Measurements from ENCODE around the gene ST8SIA1. TPM values are rescaled to one million over a fixed set of nuclear protein-coding genes. Genes with fewer than 3 reads are reported as not detected.

The ST8SIA1 gene
- total RNA-seq, 6 experiments from 2014 or later, result 0.16 to 0.37 (median 0.35) TPM; not detected in 3

DNA sequence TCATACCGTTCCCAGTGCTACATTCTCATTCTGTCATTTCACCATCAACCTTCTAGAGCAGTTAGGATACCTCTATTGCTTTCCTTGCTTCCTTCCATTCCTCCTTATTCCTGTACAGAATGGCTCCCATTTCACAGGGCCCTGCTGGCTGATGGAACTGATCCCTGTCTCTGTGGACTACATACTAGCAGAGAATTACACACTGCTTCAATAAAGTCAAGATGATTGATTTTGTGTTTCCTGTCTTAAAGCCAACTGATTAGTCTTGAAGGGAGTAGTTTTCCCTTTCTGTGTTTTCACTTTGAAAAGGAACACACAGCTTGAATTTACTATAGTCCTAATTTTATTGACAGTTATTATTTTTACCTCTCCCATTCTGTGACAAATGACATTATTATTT lies 130.1 kb downstream of the ST8SIA1 start:
- DNase-seq (no peak), ATAC-seq (no peak)

DNA sequence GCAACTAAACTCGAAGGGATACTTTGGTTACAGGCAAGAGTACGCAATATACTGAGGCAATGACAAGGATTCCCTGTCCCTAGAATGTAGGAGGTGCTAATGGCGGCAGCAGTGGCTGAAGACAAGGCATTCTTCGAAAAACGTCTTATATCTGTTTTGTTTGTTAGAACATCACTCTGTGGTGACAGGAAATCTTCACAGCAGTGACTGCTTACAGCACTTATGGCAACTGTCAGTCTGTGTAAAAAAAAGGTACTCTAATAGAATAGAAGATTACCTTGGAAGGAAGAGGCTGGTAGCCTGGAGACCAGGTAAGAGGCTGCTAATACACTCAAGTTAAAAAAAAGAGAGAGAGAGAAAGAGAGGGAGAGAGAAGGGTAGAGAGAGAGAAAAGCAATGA lies 131.7 kb downstream of the ST8SIA1 start:
- Histone ChIP-seq H3K27ac (no peak overlapping the region), H3K36me3 (no peaks in the 10 kb centered on the region), H3K4me3 (no peak overlapping the region), H3K27me3 (no peaks in the 10 kb centered on the region), H3K4me1 (no peaks in the 10 kb centered on the region), H3K9me3 (no peaks in the 10 kb centered on the region)
- ATAC-seq (no peak), DNase-seq (no peak)
- 49% methylated on average over 5 of the region's 5 CpGs for WGBS (ENCODE audit: insufficient coverage, low coverage, low lambda C conversion rate, missing lambda C conversion rate)
- no peak for TF ChIP-seq POLR2A (IDR thresholded peaks at IDR 0.05)
- TF ChIP-seq CTCF (IDR thresholded peaks at IDR 0.05), result no peak
- intact Hi-C loops (cut with DNase I), result no loop called here

More for the DNA sequence above, 130.1 kb downstream of the ST8SIA1 start:
- Histone ChIP-seq H3K9me3 (no peaks in the 10 kb centered on the region), H3K4me1 (no peaks in the 10 kb centered on the region), H3K4me3 (no peak overlapping the region), H3K27ac (no peak overlapping the region), H3K36me3 (no peaks in the 10 kb centered on the region), H3K27me3 (no peaks in the 10 kb centered on the region)
- 73% methylated on average over 1 of the region's 1 CpG for WGBS (ENCODE audit: insufficient coverage, low coverage, low lambda C conversion rate, missing lambda C conversion rate)
- intact Hi-C loops (cut with DNase I), result no loop called here
- TF ChIP-seq POLR2A (IDR thresholded peaks at IDR 0.05), result no peak
- TF ChIP-seq CTCF (IDR thresholded peaks at IDR 0.05), result no peak

- TF ChIP-seq CTCF (IDR thresholded peaks at IDR 0.05), result no peak
- no peak for TF ChIP-seq POLR2A (IDR thresholded peaks at IDR 0.05)
- WGBS (ENCODE audit: insufficient coverage, low coverage, low lambda C conversion rate, missing lambda C conversion rate), result 57% methylated on average over 3 of the region's 3 CpGs
- Histone ChIP-seq H3K9me3 (no peaks in the 10 kb centered on the region), H3K4me3 (no peak overlapping the region), H3K4me1 (no peaks in the 10 kb centered on the region), H3K27me3 (no peaks in the 10 kb centered on the region), H3K36me3 (no peaks in the 10 kb centered on the region), H3K27ac (no peak overlapping the region)
- no peak for DNase-seq
- no peak for ATAC-seq
- intact Hi-C loops (cut with DNase I), result no loop called here
Measured at GRCh38 chr12:22201101-22201500, 133.4 kb downstream of the ST8SIA1 start.

- Histone ChIP-seq H3K27ac (no peak overlapping the region), H3K4me3 (no peak overlapping the region), H3K27me3 (no peaks in the 10 kb centered on the region), H3K9me3 (no peaks in the 10 kb centered on the region), H3K36me3 (no peaks in the 10 kb centered on the region), H3K4me1 (no peaks in the 10 kb centered on the region)
- DNase-seq (no peak), ATAC-seq (no peak)
- intact Hi-C loops (cut with DNase I), result no loop called here
- WGBS (ENCODE audit: insufficient coverage, low coverage, low lambda C conversion rate, missing lambda C conversion rate), result 73% methylated on average over 1 of the region's 1 CpG
- no peak for TF ChIP-seq POLR2A (IDR thresholded peaks at IDR 0.05)
- no peak for TF ChIP-seq CTCF (IDR thresholded peaks at IDR 0.05)
Measured at GRCh38 chr12:22196236-22196635, 138.3 kb downstream of the ST8SIA1 start.

GRCh38 chr12:22190969-22191368 lies 143.5 kb downstream of the ST8SIA1 start:
- Histone ChIP-seq H3K9me3 (no peaks in the 10 kb centered on the region), H3K4me3 (no peak overlapping the region), H3K27ac (no peak overlapping the region), H3K4me1 (no peaks in the 10 kb centered on the region), H3K27me3 (no peaks in the 10 kb centered on the region), H3K36me3 (no peaks in the 10 kb centered on the region)
- intact Hi-C loops (cut with DNase I), result no loop called here
- no peak for ATAC-seq
- no peak for DNase-seq
- TF ChIP-seq POLR2A (IDR thresholded peaks at IDR 0.05) (no peak), CTCF (IDR thresholded peaks at IDR 0.05) (no peak)
- WGBS (ENCODE audit: insufficient coverage, low coverage, low lambda C conversion rate, missing lambda C conversion rate), result 27% methylated on average over 1 of the region's 1 CpG

All from right lobe of liver (tissue), 6 donors.